Measurements from ENCODE around the gene DEFB119. TPM values are rescaled to one million over a fixed set of nuclear protein-coding genes. Genes with fewer than 3 reads are reported as not detected.

The DEFB119 gene
- total and polyA plus RNA-seq, 2 experiments from 2014 or later: not detected

DNA sequence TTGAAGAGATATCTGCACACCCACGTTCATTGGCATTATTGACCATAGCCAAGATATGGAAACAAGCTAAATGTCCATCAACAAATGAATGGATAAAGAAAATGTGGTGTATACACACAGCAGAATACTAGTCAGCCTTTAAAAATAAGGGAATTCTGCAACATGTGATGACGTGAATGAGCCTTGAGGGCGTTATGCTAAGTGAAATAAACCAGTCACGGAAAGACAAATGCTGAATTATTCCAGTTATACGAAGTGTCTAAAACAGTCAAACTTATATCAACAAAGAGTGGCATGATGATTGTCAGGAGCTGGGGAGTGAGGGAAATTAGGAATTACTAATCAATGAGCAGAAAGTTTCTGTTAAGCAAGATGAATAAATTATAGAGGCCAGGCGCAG is 24.0 kb upstream of the DEFB119 start:
- no peak overlapping the region for H3K4me3 ChIP-seq
- no peaks in the 10 kb centered on the region for H3F3A ChIP-seq (replicated peaks; ENCODE audit: low read depth)
- no peak overlapping the region for H2AFZ ChIP-seq
- H3K4me1 ChIP-seq (ENCODE audit: insufficient read depth): no peaks in the 10 kb centered on the region
- H3K36me3 ChIP-seq (ENCODE audit: insufficient read depth): peaks cover 3% of the 10 kb centered on the region; the same call in 1 of the 2 replicates
- H3K27me3 Mint-ChIP-seq (ENCODE audit: insufficient read depth, low read depth, poor library complexity): peaks cover 4% of the 10 kb centered on the region
- H3K27ac ChIP-seq (ENCODE audit: low read depth): no peak overlapping the region
- H3K79me2 ChIP-seq (replicated peaks; ENCODE audit: insufficient read depth): no peaks in the 10 kb centered on the region
- no peak overlapping the region for H3K27ac Mint-ChIP-seq
- peaks cover 7% of the 10 kb centered on the region; the same call in 1 of the 2 replicates for H3K9me2 ChIP-seq (ENCODE audit: insufficient read depth)
- ATAC-seq (no peak), DNase-seq (ENCODE audit: low spot score) (no peak)
- peaks cover 96% of the 10 kb centered on the region; the same call in 2 of the 3 replicates for H3K9me3 Mint-ChIP-seq
- H3K36me3 Mint-ChIP-seq (ENCODE audit: low read depth): peaks cover 27% of the 10 kb centered on the region
- no peaks in the 10 kb centered on the region for H4K20me1 ChIP-seq (replicated peaks; ENCODE audit: insufficient read depth)
- no peak overlapping the region for H3K4me2 ChIP-seq
- no peaks in the 10 kb centered on the region for H3K4me1 Mint-ChIP-seq
- no peaks in the 10 kb centered on the region for H3K27me3 ChIP-seq (ENCODE audit: insufficient read depth)
- no peak overlapping the region for H3K4me3 Mint-ChIP-seq
- TF ChIP-seq JUNB (IDR thresholded peaks at IDR 0.05; ENCODE audit: unreplicated experiment): no peak

DNA sequence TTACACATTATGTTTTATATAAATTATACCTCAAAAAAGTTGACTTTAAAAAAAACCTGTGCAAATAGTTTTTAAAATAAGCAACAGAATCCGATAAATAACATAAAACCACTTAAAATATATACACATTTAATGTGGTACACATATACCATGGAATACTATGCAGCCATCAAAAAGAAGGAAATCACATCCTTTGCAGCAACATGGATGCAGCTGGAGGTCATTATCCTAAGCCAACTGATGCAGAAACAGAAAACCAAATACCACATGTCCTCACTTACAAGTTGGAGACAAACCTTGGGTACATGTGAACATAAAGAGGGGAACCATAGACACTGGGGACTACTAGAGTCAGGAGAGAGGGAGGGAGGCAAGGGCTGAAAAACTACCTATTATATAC is 19.6 kb upstream of the DEFB119 start:
- H3K36me3 ChIP-seq (ENCODE audit: insufficient read depth): no peaks in the 10 kb centered on the region; the same call in 1 of the 2 replicates
- no peaks in the 10 kb centered on the region; the same call in 1 of the 2 replicates for H3K9me2 ChIP-seq (ENCODE audit: insufficient read depth)
- Mint-ChIP-seq H3K27me3 (ENCODE audit: insufficient read depth, low read depth, poor library complexity) (peaks cover 3% of the 10 kb centered on the region), H3K4me3 (no peak overlapping the region), H3K9me3 (peaks cover 83% of the 10 kb centered on the region; the same call in 2 of the 3 replicates), H3K4me1 (no peaks in the 10 kb centered on the region), H3K27ac (no peak overlapping the region), H3K36me3 (ENCODE audit: low read depth) (peaks cover 22% of the 10 kb centered on the region)
- no peak overlapping the region for H3K4me3 ChIP-seq
- no peaks in the 10 kb centered on the region for H3K79me2 ChIP-seq (replicated peaks; ENCODE audit: insufficient read depth)
- no peaks in the 10 kb centered on the region for H3F3A ChIP-seq (replicated peaks; ENCODE audit: low read depth)
- H3K4me1 ChIP-seq (ENCODE audit: insufficient read depth): no peaks in the 10 kb centered on the region
- ATAC-seq (no peak), DNase-seq (ENCODE audit: low spot score) (no peak)
- no peaks in the 10 kb centered on the region for H4K20me1 ChIP-seq (replicated peaks; ENCODE audit: insufficient read depth)
- no peak overlapping the region for H3K27ac ChIP-seq (ENCODE audit: low read depth)
- H2AFZ ChIP-seq: no peak overlapping the region
- no peaks in the 10 kb centered on the region for H3K27me3 ChIP-seq (ENCODE audit: insufficient read depth)
- no peak overlapping the region for H3K4me2 ChIP-seq
- TF ChIP-seq POLR2AphosphoS5 (IDR thresholded peaks at IDR 0.05; ENCODE audit: low read depth): no peak
- TF ChIP-seq, protein P1, sequence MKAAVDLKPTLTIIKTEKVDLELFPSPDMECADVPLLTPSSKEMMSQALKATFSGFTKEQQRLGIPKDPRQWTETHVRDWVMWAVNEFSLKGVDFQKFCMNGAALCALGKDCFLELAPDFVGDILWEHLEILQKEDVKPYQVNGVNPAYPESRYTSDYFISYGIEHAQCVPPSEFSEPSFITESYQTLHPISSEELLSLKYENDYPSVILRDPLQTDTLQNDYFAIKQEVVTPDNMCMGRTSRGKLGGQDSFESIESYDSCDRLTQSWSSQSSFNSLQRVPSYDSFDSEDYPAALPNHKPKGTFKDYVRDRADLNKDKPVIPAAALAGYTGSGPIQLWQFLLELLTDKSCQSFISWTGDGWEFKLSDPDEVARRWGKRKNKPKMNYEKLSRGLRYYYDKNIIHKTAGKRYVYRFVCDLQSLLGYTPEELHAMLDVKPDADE (IDR thresholded peaks at IDR 0.05): no peak
- no peak for TF ChIP-seq REST (IDR thresholded peaks at IDR 0.05; ENCODE audit: unreplicated experiment)
- TF ChIP-seq EZH2 (IDR thresholded peaks at IDR 0.05; ENCODE audit: low read depth, unreplicated experiment): no peak
- no peak for TF ChIP-seq ZNF462 (CRISPR knock-in tag; IDR thresholded peaks at IDR 0.05)
- TF ChIP-seq STAT1 (IDR thresholded peaks at IDR 0.05; ENCODE audit: unreplicated experiment): no peak
- no peak for TF ChIP-seq ZNF331 (CRISPR knock-in tag; IDR thresholded peaks at IDR 0.05; ENCODE audit: low read depth)
- TF ChIP-seq CTCF (conservative IDR thresholded peaks at IDR 0.05; ENCODE audit: low read depth in 2 of 2): no peak
- TF ChIP-seq JUNB (IDR thresholded peaks at IDR 0.05; ENCODE audit: unreplicated experiment): no peak

Data from GM23338 (cell line).